ENCODE data around the gene KCNH6.

The KCNH6 gene
- 0 reads per million in 9 experiments for total RNA-seq

DNA sequence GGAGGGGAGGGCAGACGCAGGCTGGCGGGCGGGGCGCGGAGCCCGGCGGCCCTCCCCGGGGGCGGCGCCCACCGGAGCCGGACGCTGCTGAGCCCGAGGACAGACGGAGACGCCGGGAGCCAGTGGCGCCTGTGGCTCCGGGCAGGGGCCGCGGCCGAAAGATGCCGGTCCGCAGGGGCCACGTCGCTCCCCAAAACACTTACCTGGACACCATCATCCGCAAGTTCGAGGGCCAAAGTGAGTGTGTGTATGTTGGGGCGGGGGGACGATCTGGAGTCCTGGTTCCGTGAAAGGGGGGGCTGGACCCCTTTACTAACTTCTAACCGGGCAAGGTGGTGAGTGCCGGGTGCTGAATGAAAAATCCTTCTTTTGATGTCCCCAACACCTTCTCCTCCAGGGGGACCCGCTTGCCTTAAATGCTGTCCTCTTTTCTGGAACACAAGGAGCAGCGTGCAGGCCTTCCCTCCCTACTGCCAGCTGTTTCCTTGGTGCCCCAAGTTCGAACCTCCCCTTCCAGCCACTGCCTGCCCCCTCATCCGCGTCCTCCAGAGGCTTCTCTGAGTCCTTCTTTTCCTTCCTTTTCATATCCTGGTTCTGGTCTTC is at the start of gene KCNH6:
Gene KCNH6 (plus strand): TSS at position 106 of the 603 bp plus-strand sequence. CDS start 56 bp downstream, at position 162.
- Mint-ChIP-seq H3K27me3 (peaks cover 25 to 51% of the 10 kb centered on the region in 2 donors), H3K4me3 (peak within 1 kb of the TSS; percentile 27 to 60), H3K36me3 (ENCODE audit: insufficient read depth) (peaks cover 3% of the 10 kb centered on the region), H3K9me3 (no peaks in the 10 kb centered on the region), H3K4me1 (ENCODE audit: low read depth in 2 of 2) (peaks cover 4 to 11% of the 10 kb centered on the region in 2 donors), H3K27ac (no peak within 1 kb of the TSS)
- DNase-seq (no peak), ATAC-seq (replicated peaks) (no peak)

DNA sequence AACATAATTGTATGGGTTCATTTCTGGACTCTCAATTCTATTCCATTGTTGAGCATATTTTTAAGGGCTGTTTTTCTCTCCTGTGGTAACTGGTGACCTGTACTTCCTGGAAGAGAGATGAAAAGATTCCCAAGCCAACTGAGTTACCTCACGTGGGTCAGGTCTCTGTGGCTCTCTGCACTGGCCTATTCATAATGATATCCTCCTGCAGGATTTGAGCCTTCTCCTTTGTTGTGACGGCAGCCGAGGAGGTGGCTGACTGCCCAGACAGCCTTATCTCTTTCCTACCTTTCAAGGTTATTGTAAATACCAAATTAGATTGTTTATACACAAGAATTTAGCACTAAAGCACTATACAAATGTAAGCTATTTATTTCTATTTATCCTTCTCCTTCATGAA is 49.0 kb upstream of the KCNH6 start:
- ATAC-seq (replicated peaks) (no peak), DNase-seq (no peak)
- Mint-ChIP-seq H3K4me1 (ENCODE audit: low read depth in 2 of 2) (peaks cover 8 to 15% of the 10 kb centered on the region in 2 donors), H3K9me3 (no peaks in the 10 kb centered on the region), H3K27me3 (peaks cover 27 to 34% of the 10 kb centered on the region in 2 donors), H3K27ac (no peak overlapping the region), H3K36me3 (ENCODE audit: insufficient read depth) (no peaks in the 10 kb centered on the region), H3K4me3 (no peak overlapping the region)

GRCh38 chr17:63474586-63475460 is 48.3 kb upstream of the KCNH6 start:
- Mint-ChIP-seq H3K36me3 (ENCODE audit: insufficient read depth) (no peaks in the 10 kb centered on the region), H3K27ac (peak overlapping the region in 1 of 2 donors; percentile 70), H3K27me3 (peaks cover 31 to 37% of the 10 kb centered on the region in 2 donors), H3K9me3 (no peaks in the 10 kb centered on the region), H3K4me1 (ENCODE audit: low read depth in 2 of 2) (peaks cover 9 to 18% of the 10 kb centered on the region in 2 donors), H3K4me3 (peak overlapping the region in 1 of 2 donors; percentile 45)
- no peak for DNase-seq
- no peak for ATAC-seq (replicated peaks)

GRCh38 chr17:63475491-63476412 is 47.4 kb upstream of the KCNH6 start:
- Mint-ChIP-seq H3K4me3 (peak overlapping the region; percentile 38 to 45), H3K36me3 (ENCODE audit: insufficient read depth) (no peaks in the 10 kb centered on the region), H3K27me3 (peaks cover 24 to 29% of the 10 kb centered on the region in 2 donors), H3K27ac (peak overlapping the region in 1 of 2 donors; percentile 70), H3K4me1 (ENCODE audit: low read depth in 2 of 2) (peaks cover 9 to 18% of the 10 kb centered on the region in 2 donors), H3K9me3 (no peaks in the 10 kb centered on the region)
- DNase-seq, result no peak
- no peak for ATAC-seq (replicated peaks)

DNA sequence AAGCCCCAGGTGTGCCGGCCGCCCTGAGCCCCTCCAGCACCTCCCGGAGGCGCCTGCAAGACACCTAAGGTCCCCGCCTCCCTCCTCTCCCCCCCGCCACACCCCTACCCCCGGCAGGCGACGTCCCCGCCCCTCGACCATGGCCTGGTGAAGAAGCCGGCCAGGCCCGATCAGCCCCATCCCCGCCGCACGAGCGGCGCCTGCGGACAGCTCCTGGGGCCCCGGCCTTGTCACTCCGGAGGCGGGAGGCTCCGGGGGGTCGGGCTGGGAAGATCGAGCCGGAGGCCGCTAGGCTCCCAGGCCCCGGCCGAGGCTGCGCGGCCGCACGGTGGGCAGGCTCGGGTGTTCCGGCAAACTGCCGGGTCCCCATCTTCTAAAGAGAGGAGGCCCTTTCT is 46.7 kb upstream of the KCNH6 start:
- Mint-ChIP-seq H3K4me3 (peak overlapping the region; percentile 38 to 89), H3K9me3 (no peaks in the 10 kb centered on the region), H3K27me3 (peaks cover 24 to 29% of the 10 kb centered on the region in 2 donors), H3K4me1 (ENCODE audit: low read depth in 2 of 2) (peaks cover 9 to 18% of the 10 kb centered on the region in 2 donors), H3K36me3 (ENCODE audit: insufficient read depth) (no peaks in the 10 kb centered on the region), H3K27ac (no peak overlapping the region)
- DNase-seq (peak in 1 of 3 experiments; percentile 11), ATAC-seq (replicated peaks) (peak; percentile 19)

DNA sequence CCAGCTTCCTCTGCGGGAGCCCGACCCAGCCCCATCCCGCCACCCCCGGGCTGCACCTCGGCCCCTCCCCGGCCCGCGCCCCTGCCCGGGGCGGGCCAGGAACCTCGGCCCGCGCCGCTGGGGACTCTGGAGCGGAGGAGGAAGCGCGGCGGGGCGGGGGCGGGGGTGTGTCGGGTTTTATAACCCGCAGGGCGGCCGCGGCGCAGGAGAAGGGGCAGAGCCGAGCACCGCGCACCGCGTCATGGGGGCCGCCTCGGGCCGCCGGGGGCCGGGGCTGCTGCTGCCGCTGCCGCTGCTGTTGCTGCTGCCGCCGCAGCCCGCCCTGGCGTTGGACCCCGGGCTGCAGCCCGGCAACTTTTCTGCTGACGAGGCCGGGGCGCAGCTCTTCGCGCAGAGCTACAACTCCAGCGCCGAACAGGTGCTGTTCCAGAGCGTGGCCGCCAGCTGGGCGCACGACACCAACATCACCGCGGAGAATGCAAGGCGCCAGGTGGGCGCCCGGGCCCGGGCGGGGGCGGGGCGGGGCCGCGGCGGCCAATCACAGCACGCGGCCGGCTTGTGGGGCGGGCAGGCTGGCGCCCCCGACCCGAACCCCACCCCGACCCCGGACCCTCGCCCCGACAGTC is 46.2 kb upstream of the KCNH6 start, which contains the start of gene ACE:
Gene ACE (plus strand): TSS at position 208 of the 626 bp plus-strand sequence. CDS start 34 bp downstream, at position 242.
- Mint-ChIP-seq H3K27ac (peak within 1 kb of the TSS; percentile 53 to 70), H3K27me3 (peaks cover 24 to 29% of the 10 kb centered on the region in 2 donors), H3K36me3 (ENCODE audit: insufficient read depth) (no peaks in the 10 kb centered on the region), H3K4me1 (ENCODE audit: low read depth in 2 of 2) (peaks cover 9 to 18% of the 10 kb centered on the region in 2 donors), H3K4me3 (peak within 1 kb of the TSS; percentile 89 to 90), H3K9me3 (no peaks in the 10 kb centered on the region)
- DNase-seq (peak; percentile 17 to 30 (median 25)), ATAC-seq (replicated peaks) (peak; percentile 70)

GRCh38 chr17:63477480-63478440 is 45.4 kb upstream of the KCNH6 start:
- peaks cover 31 to 35% of the 10 kb centered on the region in 2 donors for H3K27me3 Mint-ChIP-seq
- ATAC-seq (replicated peaks), result peak; percentile 13
- no peak for DNase-seq
- H3K27ac Mint-ChIP-seq, result peak overlapping the region; percentile 53 to 57
- H3K36me3 Mint-ChIP-seq (ENCODE audit: insufficient read depth), result no peaks in the 10 kb centered on the region
- H3K9me3 Mint-ChIP-seq, result no peaks in the 10 kb centered on the region
- peak overlapping the region; percentile 89 to 90 for H3K4me3 Mint-ChIP-seq
- peaks cover 9 to 18% of the 10 kb centered on the region in 2 donors for H3K4me1 Mint-ChIP-seq (ENCODE audit: low read depth in 2 of 2)

DNA sequence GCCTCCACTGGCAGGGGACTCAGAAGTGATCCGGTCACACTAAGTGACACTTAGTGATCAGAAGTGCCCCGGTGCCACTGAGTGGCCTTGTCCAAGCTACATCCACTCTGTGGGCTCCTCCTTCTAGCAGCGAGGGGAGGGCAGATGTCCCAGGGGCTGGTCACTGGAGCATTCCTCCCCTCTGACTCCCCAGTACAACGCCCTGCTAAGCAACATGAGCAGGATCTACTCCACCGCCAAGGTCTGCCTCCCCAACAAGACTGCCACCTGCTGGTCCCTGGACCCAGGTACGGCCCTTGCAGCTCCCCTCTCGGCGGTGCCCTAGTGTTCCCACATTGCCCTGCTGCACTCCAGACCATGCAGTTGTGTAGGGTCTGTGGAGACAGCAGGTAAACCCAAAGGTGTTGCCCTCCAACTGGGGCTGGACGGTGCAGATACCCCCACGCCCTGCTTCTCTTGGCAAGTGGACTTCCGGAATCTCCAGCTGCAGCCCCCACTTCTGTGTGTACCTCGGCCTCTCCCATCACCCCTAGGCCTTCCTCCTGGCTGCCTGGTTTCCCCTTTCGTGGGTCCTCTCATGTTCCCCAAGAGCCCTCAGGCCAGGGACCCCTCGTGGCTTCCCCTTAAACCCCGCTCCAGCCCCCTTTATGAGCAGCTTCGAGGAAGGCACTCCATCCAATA is 44.2 kb upstream of the KCNH6 start:
- DNase-seq, result peak; percentile 73 to 79 (median 78)
- no peaks in the 10 kb centered on the region for H3K9me3 Mint-ChIP-seq
- no peak overlapping the region for H3K27ac Mint-ChIP-seq
- H3K4me1 Mint-ChIP-seq (ENCODE audit: low read depth in 2 of 2), result peaks cover 9 to 18% of the 10 kb centered on the region in 2 donors
- no peaks in the 10 kb centered on the region for H3K36me3 Mint-ChIP-seq (ENCODE audit: insufficient read depth)
- H3K27me3 Mint-ChIP-seq, result peaks cover 36 to 37% of the 10 kb centered on the region in 2 donors
- peak; percentile 71 for ATAC-seq (replicated peaks)
- H3K4me3 Mint-ChIP-seq, result peak overlapping the region; percentile 47 to 59

DNA sequence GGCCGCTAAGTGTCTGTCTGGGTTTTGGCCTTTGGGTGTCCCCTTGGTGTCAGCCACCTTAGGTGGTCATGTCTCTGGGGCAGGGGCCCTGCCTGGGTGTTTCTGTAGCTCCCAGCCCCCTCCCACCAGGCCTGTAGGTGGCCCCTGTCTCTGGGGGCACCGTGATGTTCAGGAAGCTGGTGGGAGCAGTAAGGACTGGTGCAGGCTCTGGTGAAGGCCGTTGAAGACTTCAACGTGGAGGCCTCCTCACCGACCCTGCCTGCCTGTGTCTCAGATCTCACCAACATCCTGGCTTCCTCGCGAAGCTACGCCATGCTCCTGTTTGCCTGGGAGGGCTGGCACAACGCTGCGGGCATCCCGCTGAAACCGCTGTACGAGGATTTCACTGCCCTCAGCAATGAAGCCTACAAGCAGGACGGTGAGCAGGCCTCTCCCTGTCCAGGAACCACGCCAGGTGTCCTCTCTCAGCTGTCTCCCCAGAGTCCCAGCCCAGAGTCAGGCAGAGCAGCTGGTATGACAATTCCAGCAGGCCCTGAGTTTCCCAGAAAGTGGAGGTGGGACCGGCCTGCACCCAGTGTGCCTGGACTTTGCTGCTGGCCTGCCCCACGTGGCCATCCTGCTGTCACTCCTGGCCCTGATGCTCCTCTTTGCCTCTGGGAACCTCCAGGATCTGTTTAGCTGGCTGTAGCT is 43.5 kb upstream of the KCNH6 start:
- no peak for DNase-seq
- Mint-ChIP-seq H3K9me3 (no peaks in the 10 kb centered on the region), H3K4me3 (peak overlapping the region in 1 of 2 donors; percentile 59), H3K27me3 (peaks cover 36 to 37% of the 10 kb centered on the region in 2 donors), H3K36me3 (ENCODE audit: insufficient read depth) (no peaks in the 10 kb centered on the region), H3K4me1 (ENCODE audit: low read depth in 2 of 2) (peaks cover 9 to 18% of the 10 kb centered on the region in 2 donors), H3K27ac (no peak overlapping the region)
- no peak for ATAC-seq (replicated peaks)

DNA sequence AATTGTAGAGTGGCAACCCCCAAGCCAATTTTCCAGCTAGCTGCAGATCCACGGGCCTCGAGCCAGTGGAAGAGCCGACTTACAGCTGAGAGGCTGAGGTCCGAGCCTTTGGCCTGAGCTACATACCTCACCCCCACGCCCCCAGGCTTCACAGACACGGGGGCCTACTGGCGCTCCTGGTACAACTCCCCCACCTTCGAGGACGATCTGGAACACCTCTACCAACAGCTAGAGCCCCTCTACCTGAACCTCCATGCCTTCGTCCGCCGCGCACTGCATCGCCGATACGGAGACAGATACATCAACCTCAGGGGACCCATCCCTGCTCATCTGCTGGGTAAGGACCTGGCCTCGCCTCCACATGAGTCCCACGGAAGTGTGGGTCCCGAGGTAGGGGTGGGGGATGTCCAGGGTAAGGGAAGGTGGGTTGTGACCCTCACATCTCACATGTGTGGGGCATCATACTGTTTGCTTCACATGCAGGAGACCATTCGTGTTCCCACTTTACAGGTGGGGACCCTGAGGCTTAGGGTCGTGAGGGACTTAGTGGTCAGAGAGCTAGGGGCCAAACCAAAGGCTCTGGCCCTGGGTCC is 42.9 kb upstream of the KCNH6 start:
- Mint-ChIP-seq H3K4me1 (ENCODE audit: low read depth in 2 of 2) (peaks cover 9 to 18% of the 10 kb centered on the region in 2 donors), H3K36me3 (ENCODE audit: insufficient read depth) (no peaks in the 10 kb centered on the region), H3K4me3 (no peak overlapping the region), H3K27me3 (peaks cover 30 to 32% of the 10 kb centered on the region in 2 donors), H3K27ac (no peak overlapping the region), H3K9me3 (no peaks in the 10 kb centered on the region)
- ATAC-seq (replicated peaks) (no peak), DNase-seq (no peak)
